ENCODE data around the gene ZBTB16.
A peak's percentile ranks its signal among the peaks of the same experiment; 100 is the strongest.

Gene ZBTB16

GRCh38 chr11:114156131-114156581 is 96.6 kb downstream of the ZBTB16 start:
- DNase-seq, result no peak

- no peak for DNase-seq
These were observed 97.3 kb downstream of the ZBTB16 start for GRCh38 chr11:114156782-114157181.

- no peak for DNase-seq
These were observed 98.1 kb downstream of the ZBTB16 start for GRCh38 chr11:114157476-114158050.

- no peak for DNase-seq
These were observed 98.9 kb downstream of the ZBTB16 start for GRCh38 chr11:114158421-114158820.

- no peak for DNase-seq
These were observed 99.4 kb downstream of the ZBTB16 start for GRCh38 chr11:114158886-114159285.

- no peak for DNase-seq
These were observed 99.8 kb downstream of the ZBTB16 start for GRCh38 chr11:114159320-114159719.

GRCh38 chr11:114159802-114160632 is 100.5 kb downstream of the ZBTB16 start:
- no peak for DNase-seq

- no peak for DNase-seq
These were observed 101.4 kb downstream of the ZBTB16 start for GRCh38 chr11:114160894-114161293.

- no peak for DNase-seq
These were observed 102.2 kb downstream of the ZBTB16 start for GRCh38 chr11:114161486-114162250.

GRCh38 chr11:114162719-114163123 is 103.2 kb downstream of the ZBTB16 start:
- no peak for DNase-seq

- no peak for DNase-seq
These were observed 103.7 kb downstream of the ZBTB16 start for GRCh38 chr11:114163229-114163631.

- no peak for DNase-seq
These were observed 104.4 kb downstream of the ZBTB16 start for GRCh38 chr11:114163830-114164401.

- no peak for DNase-seq
These were observed 105.0 kb downstream of the ZBTB16 start for GRCh38 chr11:114164546-114164945.

- DNase-seq, result no peak
These were observed 106.1 kb downstream of the ZBTB16 start for GRCh38 chr11:114165326-114166230.

GRCh38 chr11:114166362-114166761 is 106.9 kb downstream of the ZBTB16 start:
- DNase-seq, result no peak

- DNase-seq, result peak; percentile 76
These were observed 107.4 kb downstream of the ZBTB16 start for GRCh38 chr11:114166897-114167323.

- DNase-seq, result no peak
These were observed 107.8 kb downstream of the ZBTB16 start for GRCh38 chr11:114167355-114167754.

GRCh38 chr11:114167771-114168448 is 108.4 kb downstream of the ZBTB16 start:
- no peak for DNase-seq

GRCh38 chr11:114168691-114169090 is 109.2 kb downstream of the ZBTB16 start:
- no peak for DNase-seq

GRCh38 chr11:114169321-114169749 is 109.8 kb downstream of the ZBTB16 start:
- no peak for DNase-seq

GRCh38 chr11:114169821-114170220 is 110.3 kb downstream of the ZBTB16 start:
- no peak for DNase-seq
